OCI-LY3 (cell line): Measurements from ENCODE around the gene ASAP2.

Experiments used
- H2AFZ ChIP-seq: fragments of 200-600, 300-600 bp; shearing (Covaris generic); 2 replicates; pipeline ENCODE4 v1.6.0; 2014; ENCODE audit warnings: antibody characterized with exemption, low read depth, low read length
- H3K27ac ChIP-seq: fragments of 200-600, 300-600 bp; sonication (generic); 2 replicates; pipeline ENCODE4 v1.5.1; 2014; ENCODE audit warnings: mild to moderate bottlenecking, low read length, moderate library complexity, mixed read lengths
- H3K27me3 ChIP-seq: fragments of 200-600, 300-600 bp; sonication (generic); 2 replicates; pipeline ENCODE4 v1.6.1; 2014; ENCODE audit warnings: low read depth, low read length, mixed read lengths
- H3K36me3 ChIP-seq: fragments of 200-600, 300-600 bp; sonication (generic); replicated peaks from 2 replicates; pipeline ENCODE3; 2014; ENCODE audit warnings: low read depth, low read length, mixed read lengths
- H3K4me1 ChIP-seq: fragments of 300-600, 200-600 bp; sonication (generic); 2 replicates; pipeline ENCODE4 v1.6.1; 2014; ENCODE audit warnings: low read length, mixed read lengths
- H3K4me2 ChIP-seq: fragments of 200-600, 300-600 bp; sonication (generic); 2 replicates; pipeline ENCODE4 v1.6.1; 2014; ENCODE audit warnings: low read length, mixed read lengths
- H3K4me3 ChIP-seq: fragments of 300-600, 200-600 bp; sonication (generic); 2 replicates; pipeline ENCODE4 v1.5.1; 2014; ENCODE audit warnings: antibody characterized with exemption, mild to moderate bottlenecking, low read length, moderate library complexity
- H3K79me2 ChIP-seq: fragments of 300-600, 200-600 bp; shearing (Covaris generic); 2 replicates; pipeline ENCODE4 v1.6.1; 2014; ENCODE audit warnings: mild to moderate bottlenecking, low read length, mixed read lengths
- H3K9ac ChIP-seq: fragments of 300-600, 200-600 bp; shearing (Covaris generic); 2 replicates; pipeline ENCODE4 v1.6.0; 2014; ENCODE audit warnings: mild to moderate bottlenecking, low read length, moderate library complexity
- H3K9me3 ChIP-seq: fragments of 200-600, 300-600 bp; shearing (Covaris generic); 2 replicates; pipeline ENCODE4 v1.6.1; 2014; ENCODE audit warnings: low read length, mixed read lengths; ENCODE audit not compliant: insufficient read depth
- H4K20me1 ChIP-seq: fragments of 200-600, 300-600 bp; sonication (generic); 2 replicates; pipeline ENCODE4 v1.6.1; 2016; ENCODE audit warnings: low read length, mixed read lengths; ENCODE audit not compliant: insufficient read depth
- EZH2phosphoT487 ChIP-seq: fragments of 200-600 bp; shearing (Covaris generic); IDR thresholded peaks from 2 replicates; pipeline ENCODE4 v1.6.1; 2018; ENCODE audit warnings: antibody characterized with exemption, mixed run types, low read depth
- TF ChIP-seq, protein P1 (sequence below): fragments of 200-600, 300-600 bp; sonication (generic); IDR thresholded peaks from 2 replicates; pipeline ENCODE4 v1.5.1; 2014; ENCODE audit warnings: antibody characterized with exemption, low read length, low read depth

The ASAP2 gene

DNA sequence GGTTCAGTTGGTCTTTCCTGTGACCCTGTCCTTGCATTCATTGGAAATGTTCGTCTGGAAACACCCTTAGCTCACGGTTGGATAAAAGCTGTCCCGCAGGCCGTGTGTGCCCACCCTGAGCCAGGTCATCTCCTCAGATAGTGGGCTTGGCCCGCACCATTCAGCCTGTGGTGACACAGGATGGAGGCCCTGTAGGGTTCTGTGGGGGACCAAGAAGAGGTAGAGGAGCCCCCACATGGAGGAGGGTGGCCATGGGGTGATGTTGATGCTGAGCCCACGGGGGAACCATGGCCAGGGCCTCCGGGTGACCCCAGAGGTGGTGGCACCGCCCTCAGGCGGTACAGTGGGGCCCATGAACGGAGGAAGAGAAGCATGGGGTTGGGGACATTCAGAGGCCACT is 62.7 kb downstream of the ASAP2 start:
- TF ChIP-seq EZH2phosphoT487, result no peak
- Histone ChIP-seq H3K4me3 (no peak overlapping the region), H3K27me3 (peaks cover 5% of the 10 kb centered on the region; the same call in 1 of the 2 replicates), H2AFZ (no peak overlapping the region), H3K9ac (no peak overlapping the region), H3K4me2 (no peak overlapping the region), H3K36me3 (no peaks in the 10 kb centered on the region), H3K27ac (no peak overlapping the region), H3K4me1 (no peaks in the 10 kb centered on the region), H4K20me1 (no peaks in the 10 kb centered on the region), H3K79me2 (no peaks in the 10 kb centered on the region), H3K9me3 (no peaks in the 10 kb centered on the region)

DNA sequence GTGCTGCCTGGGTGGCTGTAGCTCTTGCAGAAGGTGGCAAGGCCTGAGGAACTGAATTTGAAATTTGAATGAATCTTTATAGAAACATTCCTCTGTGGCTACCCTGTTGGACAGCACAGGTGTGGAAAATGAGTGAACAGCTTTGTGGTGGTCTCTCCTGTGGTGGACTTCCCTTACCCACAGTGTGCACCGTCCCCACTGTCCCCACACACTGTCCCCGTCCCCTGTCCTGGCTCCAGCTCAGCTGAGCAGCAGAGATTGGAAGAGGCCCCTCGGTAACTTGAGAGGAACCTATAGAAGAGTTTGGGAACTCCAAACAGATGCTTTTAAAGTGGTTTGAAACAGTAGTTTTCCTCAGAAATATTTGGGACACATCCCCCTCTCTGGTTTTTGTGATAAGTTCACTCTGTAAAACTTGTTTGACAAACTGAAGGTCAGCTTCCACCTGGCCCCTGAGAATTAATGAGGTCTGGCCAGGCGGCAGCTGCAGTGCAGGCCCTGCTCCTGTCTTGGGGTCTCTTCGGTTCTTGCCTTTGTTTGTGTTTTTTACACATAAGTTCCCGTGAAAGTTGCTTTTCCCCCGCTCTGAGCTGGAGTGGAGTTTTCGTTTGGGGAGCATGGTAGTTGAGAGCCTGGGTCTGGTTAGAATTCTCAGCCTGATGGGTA is 63.2 kb downstream of the ASAP2 start:
- Histone ChIP-seq H3K79me2 (no peaks in the 10 kb centered on the region), H2AFZ (no peak overlapping the region), H3K4me3 (no peak overlapping the region), H3K27ac (no peak overlapping the region), H3K9me3 (no peaks in the 10 kb centered on the region), H3K36me3 (no peaks in the 10 kb centered on the region), H4K20me1 (no peaks in the 10 kb centered on the region), H3K4me1 (no peaks in the 10 kb centered on the region), H3K9ac (no peak overlapping the region), H3K27me3 (peaks cover 5% of the 10 kb centered on the region; the same call in 1 of the 2 replicates), H3K4me2 (no peak overlapping the region)
- TF ChIP-seq, protein P1, sequence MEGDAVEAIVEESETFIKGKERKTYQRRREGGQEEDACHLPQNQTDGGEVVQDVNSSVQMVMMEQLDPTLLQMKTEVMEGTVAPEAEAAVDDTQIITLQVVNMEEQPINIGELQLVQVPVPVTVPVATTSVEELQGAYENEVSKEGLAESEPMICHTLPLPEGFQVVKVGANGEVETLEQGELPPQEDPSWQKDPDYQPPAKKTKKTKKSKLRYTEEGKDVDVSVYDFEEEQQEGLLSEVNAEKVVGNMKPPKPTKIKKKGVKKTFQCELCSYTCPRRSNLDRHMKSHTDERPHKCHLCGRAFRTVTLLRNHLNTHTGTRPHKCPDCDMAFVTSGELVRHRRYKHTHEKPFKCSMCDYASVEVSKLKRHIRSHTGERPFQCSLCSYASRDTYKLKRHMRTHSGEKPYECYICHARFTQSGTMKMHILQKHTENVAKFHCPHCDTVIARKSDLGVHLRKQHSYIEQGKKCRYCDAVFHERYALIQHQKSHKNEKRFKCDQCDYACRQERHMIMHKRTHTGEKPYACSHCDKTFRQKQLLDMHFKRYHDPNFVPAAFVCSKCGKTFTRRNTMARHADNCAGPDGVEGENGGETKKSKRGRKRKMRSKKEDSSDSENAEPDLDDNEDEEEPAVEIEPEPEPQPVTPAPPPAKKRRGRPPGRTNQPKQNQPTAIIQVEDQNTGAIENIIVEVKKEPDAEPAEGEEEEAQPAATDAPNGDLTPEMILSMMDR, result no peak
- no peak for TF ChIP-seq EZH2phosphoT487

DNA sequence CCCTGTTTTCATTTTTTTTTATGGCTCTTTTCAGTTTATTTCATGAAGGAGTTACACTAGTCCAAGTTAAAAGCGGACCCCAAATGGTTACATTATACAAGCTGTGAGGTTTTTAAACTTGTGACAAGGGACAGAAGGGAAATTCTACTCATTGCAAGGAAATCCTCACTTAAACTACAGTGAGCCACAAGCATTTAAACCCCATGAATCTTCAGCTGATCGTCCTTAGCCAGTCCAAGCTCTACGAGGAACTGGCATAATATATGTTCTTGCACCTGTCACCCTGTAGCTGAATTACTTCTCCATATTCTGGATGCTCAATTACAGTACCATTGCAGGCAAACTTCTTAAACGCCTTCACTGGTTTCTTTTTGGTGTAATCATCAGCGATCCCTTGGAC is 64.5 kb downstream of the ASAP2 start:
- Histone ChIP-seq H3K9ac (no peak overlapping the region), H3K4me2 (no peak overlapping the region), H3K36me3 (no peaks in the 10 kb centered on the region), H2AFZ (no peak overlapping the region), H3K4me3 (no peak overlapping the region), H3K4me1 (no peaks in the 10 kb centered on the region), H3K9me3 (no peaks in the 10 kb centered on the region), H4K20me1 (no peaks in the 10 kb centered on the region), H3K79me2 (no peaks in the 10 kb centered on the region), H3K27me3 (peaks cover 9% of the 10 kb centered on the region; the same call in 1 of the 2 replicates), H3K27ac (no peak overlapping the region)
- TF ChIP-seq, protein P1, result no peak
- no peak for TF ChIP-seq EZH2phosphoT487

DNA sequence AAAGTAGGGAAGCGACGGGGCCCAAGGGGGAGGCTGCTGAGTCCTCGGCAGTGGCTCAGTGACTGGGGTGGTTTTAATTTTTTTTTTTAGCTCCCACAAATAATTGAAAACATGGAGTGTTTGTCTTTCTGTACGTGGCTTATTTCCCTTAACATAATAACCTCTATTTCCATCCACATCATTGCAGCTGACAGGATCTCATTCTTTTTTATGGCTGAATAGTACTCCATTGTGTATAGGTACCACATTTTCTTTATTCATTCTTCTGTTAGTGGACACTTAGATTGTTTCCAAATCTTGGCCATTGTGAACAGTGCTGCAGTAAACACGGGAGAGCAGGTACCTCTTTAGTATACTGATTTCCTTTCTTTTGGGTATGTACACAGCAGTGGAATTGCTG is 65.1 kb downstream of the ASAP2 start:
- H2AFZ ChIP-seq, result no peak overlapping the region
- no peak overlapping the region for H3K4me3 ChIP-seq
- H3K27me3 ChIP-seq, result peaks cover 9% of the 10 kb centered on the region; the same call in 1 of the 2 replicates
- no peaks in the 10 kb centered on the region for H3K36me3 ChIP-seq
- H3K4me2 ChIP-seq, result no peak overlapping the region
- no peaks in the 10 kb centered on the region for H3K4me1 ChIP-seq
- no peak overlapping the region for H3K9ac ChIP-seq
- H4K20me1 ChIP-seq, result no peaks in the 10 kb centered on the region
- no peaks in the 10 kb centered on the region for H3K79me2 ChIP-seq
- TF ChIP-seq EZH2phosphoT487, result no peak
- TF ChIP-seq, protein P1, result no peak
- no peak overlapping the region for H3K27ac ChIP-seq
- no peaks in the 10 kb centered on the region for H3K9me3 ChIP-seq
